Panc1 (cell line): ENCODE data around the gene SMIM29.

Source experiments
- POLR2AphosphoS5 ChIP-seq: IDR thresholded peaks from 2 replicates; pipeline ENCODE4 v1.6.1; 2012; ENCODE audit warnings: mild to moderate bottlenecking, low read depth, low read length, moderate library complexity
- REST ChIP-seq, 2 experiments: IDR thresholded peaks; 2 replicates each; pipeline ENCODE4 v1.6.1; 2011 to 2012; ENCODE audit warnings: low read depth in 2 of 2, control low read depth in 1 of 2, low read length in 1 of 2, mild to moderate bottlenecking in 1 of 2, moderate library complexity in 1 of 2; ENCODE audit not compliant: insufficient read depth in 1 of 2
- SIN3A ChIP-seq: IDR thresholded peaks from 2 replicates; pipeline ENCODE4 v1.6.1; 2012; ENCODE audit warnings: low read depth, mild to moderate bottlenecking, low read length, moderate library complexity, borderline replicate concordance; ENCODE audit not compliant: insufficient read depth
- TCF7L2 ChIP-seq: IDR thresholded peaks from 2 replicates; pipeline ENCODE4 v1.6.1; 2011; ENCODE audit warnings: mild to moderate bottlenecking, low read depth, low read length, inconsistent platforms
- TF ChIP-seq, protein P1 (sequence below): fragments of 450-650 bp; IDR thresholded peaks from 2 replicates; pipeline ENCODE4 v1.5.1; 2017; ENCODE audit warnings: mild to moderate bottlenecking

- TF ChIP-seq, protein P1, sequence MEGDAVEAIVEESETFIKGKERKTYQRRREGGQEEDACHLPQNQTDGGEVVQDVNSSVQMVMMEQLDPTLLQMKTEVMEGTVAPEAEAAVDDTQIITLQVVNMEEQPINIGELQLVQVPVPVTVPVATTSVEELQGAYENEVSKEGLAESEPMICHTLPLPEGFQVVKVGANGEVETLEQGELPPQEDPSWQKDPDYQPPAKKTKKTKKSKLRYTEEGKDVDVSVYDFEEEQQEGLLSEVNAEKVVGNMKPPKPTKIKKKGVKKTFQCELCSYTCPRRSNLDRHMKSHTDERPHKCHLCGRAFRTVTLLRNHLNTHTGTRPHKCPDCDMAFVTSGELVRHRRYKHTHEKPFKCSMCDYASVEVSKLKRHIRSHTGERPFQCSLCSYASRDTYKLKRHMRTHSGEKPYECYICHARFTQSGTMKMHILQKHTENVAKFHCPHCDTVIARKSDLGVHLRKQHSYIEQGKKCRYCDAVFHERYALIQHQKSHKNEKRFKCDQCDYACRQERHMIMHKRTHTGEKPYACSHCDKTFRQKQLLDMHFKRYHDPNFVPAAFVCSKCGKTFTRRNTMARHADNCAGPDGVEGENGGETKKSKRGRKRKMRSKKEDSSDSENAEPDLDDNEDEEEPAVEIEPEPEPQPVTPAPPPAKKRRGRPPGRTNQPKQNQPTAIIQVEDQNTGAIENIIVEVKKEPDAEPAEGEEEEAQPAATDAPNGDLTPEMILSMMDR, result no peak
- TF ChIP-seq SIN3A (no peak), POLR2AphosphoS5 (no peak), REST (IDR thresholded peaks at IDR 0.05; ENCODE audit: insufficient read depth in 1 of 2, low read depth in 2 of 2, low read length in 1 of 2) (no peak), TCF7L2 (no peak)
Observed at GRCh38 chr6:34227761-34228421, 20.9 kb downstream of the SMIM29 start.
